Subcutaneous abdominal adipose tissue (tissue), 5 donors: ENCODE measurements around the gene LIPA.

Source experiments
- H3K27ac ChIP-seq: one replicate; pipeline ENCODE4 v1.7.0; 2013; ENCODE audit warnings: low read depth, mild to moderate bottlenecking, inconsistent platforms, low read length, moderate library complexity
- H3K27me3 ChIP-seq, 5 donors: one replicate each; pipeline ENCODE4 v1.7.0; 2013; ENCODE audit warnings: low read length in 5 of 5, inconsistent platforms in 1 of 5; ENCODE audit not compliant: control insufficient read depth in 5 of 5, insufficient read depth in 4 of 5
- H3K36me3 ChIP-seq, 5 donors: one replicate each; pipeline ENCODE4 v1.7.0; 2013; ENCODE audit warnings: low read length in 5 of 5; ENCODE audit not compliant: control insufficient read depth in 5 of 5, insufficient read depth in 5 of 5
- H3K4me1 ChIP-seq, 5 donors: one replicate each; pipeline ENCODE4 v1.7.0; 2013; ENCODE audit warnings: low read length in 5 of 5, mild to moderate bottlenecking in 3 of 5, moderate library complexity in 1 of 5; ENCODE audit not compliant: control insufficient read depth in 5 of 5, insufficient read depth in 5 of 5
- H3K4me3 ChIP-seq, 5 donors: one replicate each; pipeline ENCODE4 v1.7.0; 2013; ENCODE audit warnings: low read length in 5 of 5, low read depth in 1 of 5
- H3K9ac ChIP-seq, 5 donors: one replicate each; pipeline ENCODE4 v1.7.0; 2013; ENCODE audit warnings: low read length in 5 of 5, mild to moderate bottlenecking in 4 of 5, moderate library complexity in 3 of 5
- H3K9me3 ChIP-seq, 5 donors: one replicate each; pipeline ENCODE4 v1.7.0; 2013; ENCODE audit warnings: low read length in 5 of 5; ENCODE audit not compliant: control insufficient read depth in 5 of 5
- donor health status: healthy.
- donor health status: healthy.
- donor health status: healthy.
- donor health status: healthy.
- donor health status: healthy.

Gene LIPA

DNA sequence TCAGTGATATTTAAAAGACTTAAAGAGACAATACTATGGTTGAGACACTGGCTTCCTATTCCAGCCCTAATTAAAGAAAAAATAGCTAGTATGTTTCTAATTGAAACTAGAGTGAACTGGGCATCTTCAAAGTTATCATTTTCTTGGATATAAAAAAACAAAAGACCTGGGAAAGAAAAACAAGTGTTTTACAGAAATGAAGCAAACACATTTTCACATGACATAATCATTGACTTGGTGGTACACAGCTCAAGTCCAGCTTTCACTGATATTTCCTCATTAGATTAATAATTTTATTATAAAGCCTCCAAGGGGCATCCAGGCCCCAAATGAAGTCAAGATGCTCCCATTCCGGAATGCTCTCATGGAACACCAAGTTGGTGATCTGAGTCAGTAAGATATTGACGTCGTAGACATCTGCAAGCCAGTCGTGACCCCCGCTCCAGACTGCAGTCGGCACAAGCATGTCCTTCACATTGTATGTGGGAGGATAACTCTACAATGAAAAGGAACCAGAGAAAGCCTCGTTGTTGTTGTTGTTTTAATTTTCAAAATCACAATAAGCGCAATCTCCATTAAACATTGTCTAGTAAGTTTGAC, 36.9 kb downstream of the LIPA start:
- peaks cover 4 to 17% (median 11%) of the 10 kb centered on the region in 5 donors for H3K4me1 ChIP-seq
- no peak overlapping the region for H3K9ac ChIP-seq
- H3K27ac ChIP-seq: no peak overlapping the region

DNA sequence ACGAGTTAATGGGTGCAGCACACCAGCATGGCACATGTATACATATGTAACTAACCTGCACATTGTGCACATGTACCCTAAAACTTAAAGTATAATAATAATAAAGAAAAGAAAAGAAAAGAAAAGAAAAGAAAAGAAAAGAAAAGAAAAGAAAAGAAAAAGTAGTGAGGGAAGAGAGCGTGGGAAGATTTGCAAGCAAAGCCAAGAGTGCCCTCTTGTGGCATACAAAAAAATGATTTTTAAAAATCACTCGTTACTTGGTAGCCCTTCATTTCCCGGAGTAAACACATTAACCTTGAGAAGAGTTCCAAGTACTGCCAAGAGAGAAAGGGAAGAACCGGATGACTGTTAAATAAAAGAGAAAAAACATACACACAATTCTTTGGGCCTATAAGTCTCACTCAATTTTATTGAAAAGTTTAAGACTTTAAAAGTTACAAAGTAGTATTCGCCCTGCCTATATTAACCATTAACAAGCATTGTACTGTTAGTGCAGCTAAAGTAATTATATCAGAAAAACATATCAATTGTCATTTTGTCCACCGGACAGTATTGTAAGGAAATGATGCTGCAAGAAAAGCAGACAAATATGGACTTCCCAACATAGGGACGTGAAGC, 38.3 kb downstream of the LIPA start:
- Histone ChIP-seq H3K9ac (peak overlapping the region in 1 of 5 donors; percentile 31), H3K27ac (no peak overlapping the region), H3K4me1 (peaks cover 4 to 16% (median 13%) of the 10 kb centered on the region in 5 donors), H3K36me3 (peaks cover 0 to 17% (median 13%) of the 10 kb centered on the region in 5 donors), H3K9me3 (no peaks in the 10 kb centered on the region), H3K4me3 (no peak overlapping the region), H3K27me3 (no peaks in the 10 kb centered on the region)

More for the DNA sequence above, 36.9 kb downstream of the LIPA start:
- peaks cover 3 to 18% (median 13%) of the 10 kb centered on the region in 5 donors for H3K36me3 ChIP-seq
- H3K9me3 ChIP-seq: no peaks in the 10 kb centered on the region
- H3K27me3 ChIP-seq: no peaks in the 10 kb centered on the region
- H3K4me3 ChIP-seq: no peak overlapping the region

DNA sequence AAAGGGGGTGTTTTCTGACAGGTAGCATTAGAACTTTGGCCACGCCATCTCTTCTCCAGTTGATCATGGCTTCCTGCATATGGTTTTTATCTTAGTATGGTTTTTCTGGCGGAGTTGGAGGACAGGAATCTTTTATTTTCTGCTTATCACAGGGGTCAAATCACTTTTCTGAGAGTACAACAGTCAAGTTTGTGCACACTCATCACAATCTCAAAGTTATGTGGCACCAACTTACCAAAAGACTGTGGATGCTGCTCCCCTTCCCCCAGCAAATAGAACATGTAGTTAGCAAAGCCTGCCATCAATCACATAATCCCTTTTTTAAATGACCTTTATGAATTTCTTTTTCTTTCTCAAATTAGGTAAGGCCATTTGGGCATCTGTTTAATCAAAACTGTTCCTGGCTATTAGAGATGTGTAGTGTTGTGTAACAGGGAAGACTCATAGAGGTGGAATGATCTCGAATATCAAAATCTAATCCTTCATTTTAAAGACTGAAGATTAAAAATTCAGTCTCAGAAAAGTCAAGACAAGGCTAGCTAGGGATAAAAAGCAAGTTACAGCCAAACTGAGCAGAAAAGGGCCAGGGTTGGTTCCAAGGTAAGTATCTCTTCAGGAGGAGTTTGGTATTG, 40.7 kb downstream of the LIPA start:
- Histone ChIP-seq H3K9ac (no peak overlapping the region), H3K9me3 (no peaks in the 10 kb centered on the region), H3K4me1 (peaks cover 6 to 29% (median 25%) of the 10 kb centered on the region in 5 donors), H3K27me3 (peaks cover 0 to 10% (median 0%) of the 10 kb centered on the region in 5 donors), H3K27ac (no peak overlapping the region), H3K4me3 (no peak overlapping the region), H3K36me3 (peaks cover 0 to 17% (median 13%) of the 10 kb centered on the region in 5 donors)

DNA sequence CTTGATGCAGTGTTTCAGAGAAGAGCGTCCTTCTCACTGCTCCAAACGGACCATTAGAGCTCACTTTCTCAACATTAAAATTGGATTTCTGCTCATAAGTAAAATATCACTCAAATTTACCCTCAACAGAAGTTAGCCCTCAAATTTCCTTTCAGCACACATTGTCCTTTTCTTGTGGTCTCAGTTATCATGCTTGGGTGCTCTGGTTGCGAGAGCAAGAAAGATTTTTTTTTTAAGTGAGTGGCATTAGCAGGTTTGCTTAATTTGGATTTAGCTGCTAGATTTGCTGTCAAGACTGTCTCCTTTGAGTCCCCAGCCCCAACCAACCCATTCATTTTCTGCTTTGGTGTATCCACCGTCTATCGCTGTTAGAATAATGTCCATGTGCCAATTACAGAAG, 41.9 kb downstream of the LIPA start:
- no peak overlapping the region for H3K27ac ChIP-seq
- H3K9ac ChIP-seq: no peak overlapping the region
- peaks cover 6 to 29% (median 25%) of the 10 kb centered on the region in 5 donors for H3K4me1 ChIP-seq
- H3K27me3 ChIP-seq: peaks cover 0 to 10% (median 0%) of the 10 kb centered on the region in 5 donors
- H3K4me3 ChIP-seq: no peak overlapping the region
- no peaks in the 10 kb centered on the region for H3K9me3 ChIP-seq
- peaks cover 0 to 8% (median 3%) of the 10 kb centered on the region in 5 donors for H3K36me3 ChIP-seq

DNA sequence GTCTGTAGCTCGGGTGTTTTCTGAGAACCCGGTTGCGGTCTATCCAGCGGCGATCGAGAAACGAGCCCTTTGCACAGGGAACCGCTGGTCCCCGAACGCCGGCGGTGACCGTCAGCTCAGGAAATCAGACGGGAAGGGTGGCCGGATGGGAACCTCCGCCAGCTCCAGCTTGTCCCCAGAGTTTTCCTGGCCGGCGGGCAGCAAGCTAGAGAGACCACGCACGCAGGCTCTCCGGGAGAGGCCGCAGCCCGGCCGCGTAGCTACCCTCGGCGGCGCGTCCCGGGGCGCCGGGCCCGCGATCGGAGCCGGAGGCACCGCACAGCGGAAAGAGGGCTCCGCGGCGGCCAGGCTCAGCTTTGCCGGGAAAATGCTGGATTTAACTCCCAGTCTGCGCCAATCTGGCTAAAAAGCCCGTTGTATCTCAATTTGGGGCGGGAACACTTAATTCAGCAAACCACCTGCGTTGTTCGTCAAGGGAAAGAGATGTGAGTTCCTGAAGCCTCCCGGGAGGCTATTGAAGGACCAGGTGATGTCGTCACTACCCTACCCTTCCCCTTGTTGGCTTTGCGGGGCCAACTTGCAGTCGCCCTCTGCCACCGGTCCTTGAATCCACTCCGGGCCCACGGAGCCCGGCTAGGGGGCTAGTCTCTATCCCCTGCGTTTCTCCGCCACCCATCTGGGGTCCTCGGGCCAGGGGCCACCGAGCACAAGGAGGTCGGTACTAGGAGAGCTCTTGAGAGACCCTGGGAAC, 43.6 kb downstream of the LIPA start:
- Histone ChIP-seq H3K9me3 (no peaks in the 10 kb centered on the region), H3K27ac (peak overlapping the region; percentile 45), H3K4me1 (peaks cover 2 to 26% (median 21%) of the 10 kb centered on the region in 5 donors), H3K27me3 (peaks cover 0 to 10% (median 0%) of the 10 kb centered on the region in 5 donors), H3K9ac (peak overlapping the region; percentile 76 to 91 (median 84)), H3K36me3 (no peaks in the 10 kb centered on the region), H3K4me3 (peak overlapping the region; percentile 73 to 87 (median 75))

DNA sequence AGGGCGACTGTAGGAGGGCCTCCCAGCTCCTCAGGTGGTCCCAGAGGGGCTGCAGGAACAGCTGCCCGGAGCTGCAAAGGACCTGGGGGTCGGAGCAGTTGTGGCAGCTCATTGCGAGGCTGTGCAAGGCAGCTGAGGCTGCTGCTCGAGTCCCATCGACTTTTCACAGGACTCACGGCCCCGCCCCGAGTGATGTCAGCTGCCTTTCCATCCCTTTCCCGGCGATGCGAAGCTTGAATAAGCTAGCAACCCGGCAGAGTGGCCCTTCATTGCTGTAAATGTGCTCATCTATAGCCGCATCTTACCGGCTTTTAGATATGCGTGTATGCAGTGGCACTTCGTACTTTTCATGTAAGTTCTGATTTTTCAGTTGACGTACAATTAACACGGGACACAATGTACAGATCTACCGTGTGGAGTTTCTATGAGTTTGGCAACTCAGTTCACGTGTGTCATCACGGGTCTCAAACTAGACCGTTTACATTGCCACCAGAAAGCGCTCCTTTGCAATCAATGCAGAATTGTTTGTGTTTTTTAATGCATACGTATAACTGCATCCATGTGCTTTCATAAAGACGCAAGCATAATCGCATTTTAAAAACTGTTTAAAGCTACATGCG, 44.3 kb downstream of the LIPA start, which contains the start of gene CH25H:
TSS of gene CH25H (minus strand) at position 137 of the 620 bp plus-strand sequence. CDS start at position 112, 25 bp downstream.
- H3K4me1 ChIP-seq: peaks cover 2 to 26% (median 21%) of the 10 kb centered on the region in 5 donors
- peak within 1 kb of the TSS; percentile 76 to 91 (median 84) for H3K9ac ChIP-seq
- peaks cover 0 to 10% (median 0%) of the 10 kb centered on the region in 5 donors for H3K27me3 ChIP-seq
- peak within 1 kb of the TSS; percentile 73 to 87 (median 75) for H3K4me3 ChIP-seq
- no peaks in the 10 kb centered on the region for H3K9me3 ChIP-seq
- no peaks in the 10 kb centered on the region for H3K36me3 ChIP-seq
- peak within 1 kb of the TSS; percentile 45 for H3K27ac ChIP-seq

DNA sequence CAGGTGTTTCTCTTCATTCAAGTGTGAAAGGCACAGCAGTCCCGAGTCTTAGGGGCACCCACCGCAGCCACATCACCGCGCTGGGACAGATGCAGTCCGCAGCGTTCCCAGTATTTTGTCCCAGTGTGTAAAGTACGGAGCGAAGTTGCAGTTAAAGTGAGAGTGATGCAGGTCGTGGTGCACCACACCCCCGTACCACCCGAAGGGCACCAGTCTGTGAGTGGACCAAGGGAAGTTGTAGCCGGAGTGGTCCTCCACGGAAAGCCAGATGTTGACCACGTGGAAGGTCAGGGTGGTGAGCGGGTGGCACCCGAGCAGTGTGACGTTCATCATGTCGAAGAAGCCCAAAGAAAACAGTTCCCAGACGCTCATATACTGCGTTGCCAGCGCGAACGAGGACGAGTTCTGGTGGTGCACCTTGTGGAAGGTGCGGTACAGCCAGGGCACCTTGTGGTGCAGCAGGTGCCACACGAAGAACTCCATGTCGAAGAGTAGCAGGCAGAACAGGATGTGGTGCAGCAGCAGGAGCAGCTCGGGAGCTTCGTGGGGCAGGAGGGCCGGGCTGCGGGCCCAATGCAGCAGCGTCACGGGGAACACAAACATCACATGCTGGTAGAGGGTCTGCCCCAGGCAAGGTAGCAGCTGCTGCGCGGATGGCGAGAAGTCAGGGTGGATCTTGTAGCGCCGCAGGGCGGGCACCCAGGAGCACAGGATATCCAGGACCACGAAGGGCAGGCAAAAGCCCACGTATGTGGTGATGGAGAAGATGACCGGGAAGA, 45.0 kb downstream of the LIPA start:
- Histone ChIP-seq H3K4me1 (peaks cover 2 to 26% (median 21%) of the 10 kb centered on the region in 5 donors), H3K4me3 (peak overlapping the region; percentile 73 to 87 (median 75)), H3K9me3 (no peaks in the 10 kb centered on the region), H3K36me3 (no peaks in the 10 kb centered on the region), H3K27me3 (peaks cover 0 to 10% (median 0%) of the 10 kb centered on the region in 5 donors), H3K9ac (peak overlapping the region in 2 of 5 donors; percentile 51 to 91), H3K27ac (no peak overlapping the region)

DNA sequence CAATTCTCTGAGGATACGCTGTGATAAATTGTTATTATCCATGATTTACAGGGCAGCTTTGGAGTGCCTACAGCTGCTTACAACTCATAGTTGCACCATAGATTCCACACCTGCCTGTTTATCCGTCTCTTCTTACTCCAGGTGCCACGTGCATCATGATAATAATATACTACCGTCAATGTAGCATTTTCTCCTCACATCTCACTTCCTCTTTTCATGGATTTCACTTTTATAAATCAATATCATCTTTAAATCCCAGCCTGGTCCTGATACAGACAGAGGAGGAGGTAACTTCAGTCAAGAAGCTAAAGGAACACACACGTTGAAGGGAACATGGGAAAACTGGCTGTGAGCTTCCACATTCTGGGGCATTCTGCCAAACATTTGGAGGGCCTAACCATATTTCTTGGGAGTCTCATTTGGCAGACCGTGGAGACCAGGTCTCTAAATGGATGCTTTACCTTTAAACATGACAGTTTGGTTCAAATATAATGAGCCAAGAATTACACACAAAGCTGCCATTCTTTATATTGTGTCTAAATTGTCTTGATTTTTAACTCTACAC, 46.9 kb downstream of the LIPA start:
- Histone ChIP-seq H3K27me3 (peaks cover 0 to 10% (median 0%) of the 10 kb centered on the region in 5 donors), H3K9me3 (no peaks in the 10 kb centered on the region), H3K36me3 (no peaks in the 10 kb centered on the region), H3K27ac (no peak overlapping the region), H3K4me3 (no peak overlapping the region), H3K4me1 (peaks cover 2 to 26% (median 21%) of the 10 kb centered on the region in 5 donors), H3K9ac (no peak overlapping the region)
